Measurements from ENCODE around the gene AP5Z1.

The AP5Z1 gene

GRCh38 chr7:4835398-4836205 lies 60.2 kb downstream of the AP5Z1 start:
- in situ Hi-C loops (cut with MboI; ENCODE audit: low sequenced_read_pairs) = loop anchor here (25.0 kb wide), 1 partner anchor 252 kb away; no protein-coding TSS in a partner anchor

GRCh38 chr7:4836206-4836661 lies 60.8 kb downstream of the AP5Z1 start:
- in situ Hi-C loops (cut with MboI; ENCODE audit: low sequenced_read_pairs) = loop anchor here (25.0 kb wide), 1 partner anchor 251 kb away; no protein-coding TSS in a partner anchor

GRCh38 chr7:4837041-4837802 lies 61.8 kb downstream of the AP5Z1 start:
- in situ Hi-C loops (cut with MboI; ENCODE audit: low sequenced_read_pairs) = loop anchor here (25.0 kb wide), 1 partner anchor 250 kb away; no protein-coding TSS in a partner anchor

GRCh38 chr7:4837803-4838625 lies 62.6 kb downstream of the AP5Z1 start:
- in situ Hi-C loops (cut with MboI; ENCODE audit: low sequenced_read_pairs) = loop anchor here (25.0 kb wide), 1 partner anchor 249 kb away; no protein-coding TSS in a partner anchor

- in situ Hi-C loops (cut with MboI; ENCODE audit: low sequenced_read_pairs) = loop anchor here (25.0 kb wide), 1 partner anchor 249 kb away; no protein-coding TSS in a partner anchor
Measured at GRCh38 chr7:4838626-4839334, 63.4 kb downstream of the AP5Z1 start.

GRCh38 chr7:4840079-4840501 lies 64.7 kb downstream of the AP5Z1 start:
- in situ Hi-C loops (cut with MboI; ENCODE audit: low sequenced_read_pairs) = loop anchor here (25.0 kb wide), 1 partner anchor 247 kb away; no protein-coding TSS in a partner anchor
